Central memory CD4-positive, alpha-beta T cell (primary cell): Measurements from ENCODE around the gene ZCCHC24.

Experiments
- DNase-seq: peaks from one replicate; pipeline ENCODE4 v3.0.0; 2022

ZCCHC24 gene

DNA sequence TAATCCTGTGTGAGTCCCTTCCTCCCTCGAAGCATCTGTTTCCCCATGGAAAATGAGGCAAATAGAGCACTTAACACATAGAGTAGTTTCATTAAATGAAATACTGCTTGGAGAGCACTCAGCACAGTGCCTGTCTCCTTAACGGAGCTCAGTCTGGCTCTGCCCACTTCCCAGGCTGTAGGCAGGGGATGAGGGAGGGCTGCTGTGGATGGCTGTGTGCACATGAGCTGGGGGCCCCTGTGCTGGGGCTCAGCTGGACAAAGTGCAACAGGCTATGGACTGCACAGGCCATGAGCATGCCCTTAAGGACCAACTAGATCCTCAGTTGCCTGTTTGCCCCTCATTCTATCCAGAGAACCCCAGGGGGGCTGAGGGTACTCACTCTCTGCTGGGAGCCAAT lies 14.5 kb downstream of the ZCCHC24 start:
- DNase-seq: no peak

DNA sequence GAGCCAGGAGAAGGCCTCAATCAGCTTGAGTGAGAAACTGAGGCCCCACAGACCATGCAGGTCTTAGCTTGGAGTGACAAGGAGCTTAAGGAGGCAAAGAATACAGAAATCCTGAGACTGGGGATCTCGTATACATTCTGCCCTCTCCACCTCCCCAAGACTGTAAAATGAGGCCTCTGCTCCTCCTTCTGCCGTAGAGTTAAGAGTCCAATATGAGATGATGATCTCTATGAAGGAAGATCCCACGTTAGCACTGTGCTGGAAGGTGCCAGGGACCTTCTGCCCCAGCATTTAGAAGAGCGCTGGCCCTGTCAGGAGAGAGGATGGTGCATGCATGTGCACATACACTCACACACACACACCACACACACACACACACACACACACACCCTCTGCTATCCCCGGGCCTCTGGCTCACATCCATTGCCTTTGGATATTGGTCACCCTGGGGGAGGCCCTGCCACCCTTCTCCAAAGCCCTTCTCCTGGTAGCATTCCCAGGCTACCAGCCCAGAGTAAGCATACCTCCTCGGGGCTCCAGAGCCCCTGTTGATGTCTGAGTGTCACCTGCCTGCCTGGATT lies 15.0 kb downstream of the ZCCHC24 start:
- no peak for DNase-seq

DNA sequence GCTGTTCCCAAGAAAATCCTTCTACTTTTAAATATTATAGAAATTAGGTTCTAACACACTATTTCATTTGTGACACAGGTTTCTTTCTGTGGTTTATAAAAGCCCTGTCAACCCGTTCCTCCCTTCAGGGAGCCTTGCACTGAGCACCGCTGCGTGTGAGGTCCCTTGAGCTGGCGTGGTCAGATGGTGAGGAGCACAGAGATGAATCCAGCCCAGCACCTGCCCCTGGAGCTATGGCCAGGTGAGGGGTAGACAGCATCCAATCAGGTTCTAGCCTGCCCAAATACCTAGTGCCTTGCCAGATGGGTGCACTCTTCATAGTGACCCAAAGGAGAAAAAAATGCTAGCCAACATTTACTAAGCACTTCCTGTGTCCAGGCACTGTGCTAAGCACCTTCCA lies 15.7 kb downstream of the ZCCHC24 start:
- no peak for DNase-seq

- DNase-seq: no peak
Observed at GRCh38 chr10:79427965-79428364, 17.5 kb downstream of the ZCCHC24 start.

- DNase-seq: no peak
Observed at GRCh38 chr10:79425074-79425532, 20.3 kb downstream of the ZCCHC24 start.

DNA sequence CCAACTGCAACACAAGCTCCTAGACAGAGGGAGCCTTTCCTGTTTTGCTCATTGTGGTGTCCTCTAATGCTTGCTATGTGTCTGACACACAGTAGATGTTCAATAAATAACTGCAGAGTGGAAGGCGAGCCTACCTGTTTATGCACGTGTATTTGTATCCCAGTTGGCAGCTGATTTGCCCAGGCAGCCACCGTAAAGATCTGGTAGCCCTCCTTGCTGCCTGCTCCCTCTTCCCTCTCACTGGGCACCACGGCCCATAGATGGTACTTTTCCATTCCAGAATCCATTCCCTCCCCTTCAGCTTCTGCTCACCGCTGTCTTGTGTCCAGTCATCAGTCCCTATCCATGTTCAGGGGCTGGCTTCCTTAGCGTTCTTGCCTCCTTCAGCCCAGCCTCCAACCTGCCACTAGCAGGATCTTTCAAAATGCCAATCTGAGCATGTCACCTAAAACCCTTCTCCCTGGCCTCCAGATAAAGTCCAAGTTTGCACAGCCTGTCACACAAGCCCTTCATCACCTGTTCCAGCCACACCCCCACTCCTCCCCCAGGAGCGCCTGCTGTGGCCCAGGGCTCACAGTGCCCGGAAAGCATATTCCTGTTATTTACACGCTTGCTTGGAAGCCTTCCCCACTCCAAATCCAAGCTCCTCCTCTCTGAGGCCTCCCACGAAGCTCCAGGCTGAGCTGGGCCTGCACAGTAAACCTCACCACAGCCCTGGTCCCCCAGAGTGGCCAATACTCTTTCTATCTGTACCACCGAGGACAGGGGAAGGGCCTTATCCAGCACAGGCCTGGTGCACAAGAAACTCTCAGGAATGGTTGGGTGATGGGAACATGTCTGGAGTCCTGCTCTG lies 21.0 kb downstream of the ZCCHC24 start:
- DNase-seq: no peak

DNA sequence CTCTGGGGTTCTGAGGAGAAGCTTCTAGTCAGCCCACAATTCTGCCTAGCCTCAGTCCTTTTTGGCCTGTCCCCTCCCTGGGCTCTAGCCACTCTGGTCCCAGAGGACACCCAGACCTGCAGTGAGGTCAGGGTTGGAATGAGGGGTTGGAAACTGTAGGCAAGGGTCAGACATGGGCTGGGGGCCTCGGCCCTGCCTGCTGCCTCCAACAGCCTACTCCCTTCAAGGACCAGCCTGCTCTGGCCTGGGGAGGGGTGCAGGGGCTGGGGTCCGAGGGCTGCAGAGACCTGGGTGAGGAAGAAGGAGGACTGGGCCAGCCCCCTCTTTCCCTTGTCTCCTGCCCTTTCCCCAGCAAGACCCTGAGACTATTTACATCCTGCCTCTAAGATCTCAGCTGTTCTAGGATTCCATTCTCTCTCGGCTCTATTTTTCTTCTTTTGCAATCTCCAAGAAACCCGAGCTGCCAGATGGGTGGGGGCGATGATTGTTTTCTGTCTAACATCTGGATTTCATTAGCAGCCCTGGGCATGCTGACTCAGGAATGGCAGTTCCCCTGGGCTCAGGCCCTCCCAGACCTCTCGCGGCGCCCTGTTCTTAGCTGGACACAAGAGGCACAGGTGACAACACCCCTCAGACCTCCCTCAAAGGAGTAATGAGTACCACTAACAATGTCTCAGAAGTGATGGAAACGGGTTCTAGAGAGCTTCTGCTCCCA lies 23.1 kb downstream of the ZCCHC24 start:
- no peak for DNase-seq

DNA sequence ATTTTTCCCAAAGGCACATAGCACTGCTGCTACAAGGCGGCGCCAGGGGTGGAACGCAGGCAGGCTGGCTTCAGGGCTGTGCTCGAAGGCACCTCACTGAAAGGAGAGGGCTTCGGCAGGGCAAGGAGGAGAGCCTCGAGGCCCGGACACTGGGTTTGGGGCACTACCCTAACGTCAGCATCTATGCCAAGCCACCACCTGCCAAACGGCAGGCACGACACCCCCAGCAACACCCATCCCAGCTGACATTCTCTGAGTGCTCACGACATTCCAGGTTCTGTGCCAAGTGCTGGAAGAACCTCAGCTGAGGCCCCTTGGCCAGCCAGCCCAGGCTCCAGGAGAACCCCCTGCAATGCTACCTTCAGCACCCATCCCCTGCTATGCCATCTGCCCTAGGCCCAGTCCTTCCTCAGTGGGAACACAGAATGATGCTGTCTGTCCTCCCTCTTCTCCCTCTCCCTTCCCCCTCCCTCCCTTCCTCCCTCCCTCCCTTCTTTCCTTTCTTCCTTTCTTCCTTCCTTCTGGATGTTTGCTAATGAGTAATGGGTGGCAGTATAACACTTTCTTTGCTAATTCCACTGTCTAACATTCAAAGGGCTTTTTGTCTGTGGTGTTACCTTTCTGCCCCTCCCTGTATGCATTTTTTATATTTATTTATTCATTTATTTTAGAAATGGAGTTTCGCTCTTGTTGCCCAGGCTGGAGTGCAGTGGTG lies 24.3 kb downstream of the ZCCHC24 start:
- DNase-seq: no peak

DNA sequence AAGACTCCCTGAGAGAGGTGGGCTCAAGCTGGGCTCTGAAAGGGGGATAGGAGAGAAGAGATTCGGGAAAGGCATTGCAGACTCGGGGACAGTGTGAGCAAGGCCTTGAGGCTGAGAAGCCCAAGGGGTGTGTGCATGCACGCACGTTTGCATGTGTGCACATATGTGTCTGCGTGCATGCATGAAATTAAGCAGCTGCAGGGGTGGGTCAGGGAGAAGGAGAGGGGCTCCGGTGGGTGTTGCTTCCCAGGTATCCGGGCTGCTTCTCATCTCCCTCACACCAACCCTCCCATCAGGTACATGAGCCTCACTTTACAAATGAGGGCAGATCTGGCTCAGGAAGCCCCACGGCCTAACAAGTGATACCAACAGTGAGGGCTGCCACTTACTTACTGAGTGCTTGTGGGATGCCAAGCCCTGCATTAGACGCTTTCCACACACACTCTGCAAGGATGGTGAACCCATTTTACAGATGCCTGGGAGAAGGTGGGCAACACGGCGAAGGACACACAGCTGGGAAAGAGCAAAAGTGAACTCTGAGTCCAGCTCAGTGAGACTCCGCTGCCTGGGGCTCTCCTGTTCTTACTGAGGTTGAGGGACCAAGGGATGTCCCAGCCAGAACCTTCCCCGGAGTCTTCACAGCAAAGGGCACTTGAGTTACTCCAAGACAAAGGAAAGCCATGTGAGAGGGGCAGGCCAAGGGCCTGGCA lies 26.4 kb downstream of the ZCCHC24 start:
- no peak for DNase-seq

DNA sequence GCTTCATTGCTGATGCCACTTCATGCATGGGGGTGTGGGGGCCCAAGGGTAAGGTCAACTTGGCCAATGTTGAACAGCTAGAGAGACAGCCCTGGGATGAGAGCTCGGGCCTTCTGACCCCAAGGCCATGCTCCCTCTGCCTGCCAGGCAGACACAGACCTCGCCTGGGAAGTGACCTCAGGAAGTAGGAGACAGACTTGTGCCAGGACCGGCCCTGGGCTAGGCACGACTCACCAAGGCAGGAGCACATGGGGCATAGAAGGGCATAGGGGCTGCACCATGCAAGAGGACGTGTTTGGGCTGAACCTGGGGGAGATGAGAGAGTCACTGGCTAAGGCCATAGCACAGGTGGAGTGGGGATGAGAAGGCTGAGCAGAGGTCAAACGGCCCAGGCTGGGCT lies 27.1 kb downstream of the ZCCHC24 start:
- no peak for DNase-seq

DNA sequence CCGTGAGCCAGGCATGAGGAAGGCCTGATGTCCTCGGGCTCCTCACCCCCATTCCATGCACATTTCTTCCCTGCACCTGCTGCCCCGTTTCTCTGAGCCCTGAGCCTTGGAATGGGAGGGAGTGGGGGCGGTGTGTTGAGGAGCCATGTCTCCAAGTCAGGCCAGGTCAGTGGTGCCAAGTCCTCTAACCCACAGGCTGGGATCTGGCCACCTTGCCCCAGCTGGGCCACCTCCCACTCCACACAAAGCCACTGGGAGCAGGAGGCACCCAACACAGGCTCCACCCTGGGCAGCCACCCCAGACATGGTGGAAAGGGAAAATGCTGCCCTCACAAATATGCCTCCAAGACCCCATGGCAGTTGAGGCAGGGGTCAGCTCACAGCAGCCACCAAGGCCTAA lies 27.7 kb downstream of the ZCCHC24 start:
- no peak for DNase-seq

DNA sequence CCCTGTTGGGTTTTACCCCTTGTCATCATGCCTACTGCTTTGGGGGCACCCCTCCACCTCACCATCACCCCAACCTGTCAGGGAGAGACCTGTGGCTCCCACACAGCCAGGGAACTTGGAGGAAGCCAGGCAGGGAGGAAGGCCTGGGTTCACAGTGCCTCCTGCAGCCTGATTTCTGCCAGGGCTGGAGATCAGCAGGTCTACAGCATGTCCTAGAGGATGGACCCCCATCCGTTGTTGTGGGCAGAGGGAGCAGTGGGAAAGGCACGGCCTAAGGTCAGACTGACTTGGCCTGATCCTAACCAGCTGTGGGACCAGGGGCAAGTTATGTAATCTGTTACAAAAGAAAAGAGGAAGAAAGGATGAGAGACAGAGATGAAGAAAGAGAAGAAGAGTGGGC lies 28.2 kb downstream of the ZCCHC24 start:
- no peak for DNase-seq

- DNase-seq: no peak
Observed at GRCh38 chr10:79416578-79417255, 28.7 kb downstream of the ZCCHC24 start.

- no peak for DNase-seq
Observed at GRCh38 chr10:79415736-79416577, 29.5 kb downstream of the ZCCHC24 start.

DNA sequence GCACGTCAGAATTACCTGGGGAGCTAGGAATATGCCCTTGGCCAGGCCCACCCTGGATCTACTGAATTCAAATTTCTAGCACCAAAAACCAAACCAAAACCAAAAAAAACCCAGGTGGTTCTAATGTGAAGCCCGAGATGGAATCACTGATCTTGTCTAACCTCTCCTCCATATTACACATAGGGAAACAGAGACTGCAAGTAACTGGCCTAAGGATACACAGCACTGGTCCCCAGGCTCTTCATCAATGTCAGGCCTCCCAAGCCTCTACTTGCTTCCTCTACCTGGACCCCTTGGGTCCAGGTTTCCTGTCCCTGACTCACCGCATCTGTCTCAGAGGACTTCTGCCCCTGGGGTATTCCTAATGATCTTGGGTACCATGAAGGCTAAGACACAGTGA lies 30.7 kb downstream of the ZCCHC24 start:
- DNase-seq: no peak

DNA sequence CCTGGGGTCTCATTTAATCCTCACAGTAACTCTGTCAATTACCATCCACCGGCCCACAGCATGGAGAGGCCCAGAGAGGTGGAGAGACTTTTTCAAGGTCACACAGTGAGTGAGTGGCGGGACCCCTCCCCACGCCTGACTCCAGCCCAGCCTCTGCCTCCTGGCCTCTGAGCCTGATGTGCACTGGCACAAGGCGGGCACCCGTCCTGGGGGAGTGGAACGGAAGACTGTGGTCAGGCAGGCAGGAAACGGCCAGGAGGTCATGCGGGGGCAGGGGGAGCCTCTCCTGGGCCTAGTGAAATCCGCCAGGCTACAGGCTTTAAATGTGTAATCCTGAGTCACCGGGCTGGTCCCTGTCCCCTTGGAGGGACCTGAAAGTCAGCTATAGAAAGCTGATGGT lies 32.2 kb downstream of the ZCCHC24 start:
- DNase-seq: no peak

GRCh38 chr10:79412516-79412915 lies 32.9 kb downstream of the ZCCHC24 start:
- DNase-seq: no peak

- no peak for DNase-seq
Observed at GRCh38 chr10:79411546-79412495, 33.6 kb downstream of the ZCCHC24 start.

DNA sequence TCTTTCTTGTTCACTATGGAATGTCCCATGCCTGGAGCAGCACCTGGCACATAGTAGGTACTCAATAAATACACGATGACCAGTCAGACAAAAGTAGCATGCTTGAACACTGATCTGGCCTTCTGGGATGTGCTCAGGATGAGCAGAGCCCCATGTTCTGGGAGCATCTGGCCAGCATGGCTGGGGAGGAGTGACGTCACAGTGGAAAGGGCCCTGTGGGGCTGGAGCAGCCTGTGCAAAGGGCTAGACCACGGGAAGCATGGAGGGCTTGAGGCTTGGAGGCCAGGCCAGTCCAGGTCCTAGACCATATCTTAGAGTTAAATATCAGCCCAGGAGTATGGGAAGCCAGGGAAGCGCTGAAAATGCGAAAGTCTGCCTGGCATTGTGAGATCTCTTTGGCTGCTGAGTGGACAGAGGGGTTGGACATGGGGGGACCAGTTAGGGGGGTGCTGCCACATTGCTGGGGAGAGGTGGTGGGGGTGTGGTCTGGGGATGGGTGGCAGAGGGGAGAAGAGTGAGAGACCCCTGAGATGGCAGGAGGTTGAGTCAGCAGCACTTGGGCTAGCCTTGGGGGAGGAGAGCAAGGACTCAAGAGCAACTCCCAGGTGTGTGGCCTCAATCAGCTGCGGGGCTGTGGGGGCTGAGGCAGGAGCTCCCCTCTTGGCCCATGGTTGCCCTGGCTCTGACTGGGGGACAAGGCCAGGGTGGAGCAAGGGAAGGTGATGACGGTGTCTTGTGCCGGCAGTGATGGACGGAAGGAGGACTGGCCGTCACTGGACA lies 34.9 kb downstream of the ZCCHC24 start:
- DNase-seq: no peak
